Testis (tissue), 2 donors: ENCODE data around the gene DSN1.

Source experiments
- CTCF ChIP-seq, 3 experiments: fragments of 450-650 bp in 2 of 3; fragments of 200-600 bp in 1 of 3; sonication (generic) in 1 of 3; IDR thresholded peaks; one replicate each; pipeline ENCODE4 v1.5.1; 2016 to 2019; ENCODE audit warnings: antibody characterized with exemption in 3 of 3, mild to moderate bottlenecking in 2 of 3, moderate library complexity in 1 of 3
- POLR2A ChIP-seq: fragments of 450-650 bp; IDR thresholded peaks from one replicate; pipeline ENCODE4 v1.6.1; 2017; ENCODE audit warnings: antibody characterized with exemption, mild to moderate bottlenecking, moderate library complexity

GRCh38 chr20:36794116-36794474 lies 20.5 kb upstream of the DSN1 start:
- TF ChIP-seq CTCF (IDR thresholded peaks at IDR 0.05) (no peak), POLR2A (no peak)
